HepG2 (cell line): Measurements from ENCODE around the gene RAD52. TPM values are rescaled to one million over a fixed set of nuclear protein-coding genes. Genes with fewer than 3 reads are reported as not detected.

ENCODE experiments used
- ATAC-seq: fragments of 200-7000 bp; cut with Tn5 transposase; 3 replicates; pipeline ENCODE4 v1.9.1; 2020; ENCODE audit warnings: mild to moderate bottlenecking, moderate library complexity
- BruUV-seq: library from RNA; stranded (reverse); fragments of 400-500 nt; replicated peaks from 2 replicates; lab custom pipeline; 2021; lab: Mats Ljungman, UMichigan
- CTCF ChIA-PET: fragments of 300-600 bp; formaldehyde crosslinking; extraction: SDS; loops from one replicate; lab custom pipeline; 2021; ENCODE audit warnings: low total read pairs, inconsistent platforms, low intra/inter-chr PET ratio; lab: Yijun Ruan, JAX
- POLR2A ChIA-PET: fragments of 350-600 bp; sonication (Branson Sonifier 250); formaldehyde crosslinking; loops from one replicate; lab custom pipeline; 2020; ENCODE audit warnings: antibody characterized with exemption, inconsistent platforms; lab: Yijun Ruan, JAX
- DNase-seq: peaks from one replicate; pipeline ENCODE4 v3.0.0-alpha.2; 2015; ENCODE audit warnings: low spot score
- FAIRE-seq: peaks from 3 replicates; lab custom pipeline; 2011; peaks lifted over from hg19 to GRCh38; lab: Jason Lieb, UNC
- H2AFZ ChIP-seq: one replicate; pipeline ENCODE4 v1.6.1; 2011; ENCODE audit warnings: low read length, inconsistent platforms
- H3K27ac ChIP-seq: fragments of 300-600 bp; 3 replicates; pipeline ENCODE4 v1.8.0; 2011; ENCODE audit warnings: mixed run types, mild to moderate bottlenecking, mixed read lengths, low read length, inconsistent platforms; ENCODE audit not compliant: insufficient read depth; ENCODE audit errors: extremely low read length
- H3K27me3 ChIP-seq, 2 experiments: fragments of 200-600 bp in 1 of 2; 2 replicates in 1 of 2; 3 replicates in 1 of 2; pipeline versions ENCODE4 v1.6.0 to v1.8.0; 2011; ENCODE audit warnings: low read length in 2 of 2, mild to moderate bottlenecking in 2 of 2, moderate library complexity in 2 of 2, inconsistent platforms in 1 of 2; ENCODE audit not compliant: insufficient read depth in 2 of 2, control insufficient read depth in 1 of 2
- H3K36me3 ChIP-seq, 2 experiments: fragments of 200-600 bp in 1 of 2; replicated peaks in 1 of 2; 2 replicates in 1 of 2; 3 replicates in 1 of 2; pipeline versions ENCODE4 v1.5.1 to v1.8.0; 2011; ENCODE audit warnings: low read length in 2 of 2, inconsistent platforms in 1 of 2; ENCODE audit not compliant: insufficient read depth in 2 of 2, control insufficient read depth in 1 of 2
- H3K4me1 ChIP-seq: 2 replicates; pipeline ENCODE4 v1.5.1; 2012; ENCODE audit warnings: low read length, inconsistent platforms; ENCODE audit not compliant: insufficient read depth
- H3K4me2 ChIP-seq: 2 replicates; pipeline ENCODE4 v1.6.0; 2011; ENCODE audit warnings: low read depth, low read length, inconsistent platforms
- H3K4me3 ChIP-seq, 3 experiments: fragments of 200-600 bp in 1 of 3; sonication (generic), shearing (Covaris generic) in 1 of 3; replicated peaks in 1 of 3; 2 replicates each; pipeline ENCODE4 v1.5.1; 2011 to 2016; ENCODE audit warnings: low read length in 3 of 3, inconsistent platforms in 2 of 3, low read depth in 2 of 3, mild to moderate bottlenecking in 2 of 3, control low read depth in 1 of 3, mixed read lengths in 1 of 3; ENCODE audit not compliant: insufficient read depth in 1 of 3
- H3K79me2 ChIP-seq: one replicate; pipeline ENCODE4 v1.6.1; 2011; ENCODE audit warnings: low read length, inconsistent platforms; ENCODE audit not compliant: insufficient read depth
- H3K9ac ChIP-seq: 2 replicates; pipeline ENCODE4 v1.6.0; 2011; ENCODE audit warnings: mild to moderate bottlenecking, low read depth, low read length, inconsistent platforms; ENCODE audit not compliant: insufficient read depth
- H3K9me3 ChIP-seq: 2 replicates; pipeline ENCODE4 v1.5.1; 2012; ENCODE audit warnings: mild to moderate bottlenecking, low read length
- H4K20me1 ChIP-seq: 2 replicates; pipeline ENCODE4 v1.6.0; 2011; ENCODE audit warnings: inconsistent platforms, mild to moderate bottlenecking, low read length, moderate library complexity; ENCODE audit not compliant: insufficient read depth
- SIX4 ChIP-seq: sonication (generic); formaldehyde crosslinking; IDR thresholded peaks from 2 replicates; pipeline ENCODE4 v1.4.0; 2020; ENCODE audit warnings: missing genetic modification reagents
- TOPORS ChIP-seq: sonication (generic); formaldehyde crosslinking; IDR thresholded peaks from 2 replicates; pipeline ENCODE4 v1.8.0; 2023; ENCODE audit warnings: mild to moderate bottlenecking, missing genetic modification reagents
- WGBS: methylation state at CpG from one replicate; pipeline ENCODE4 v1.1.6; 2017; ENCODE audit warnings: low lambda C conversion rate; 5-methylcytosine and 5-hydroxymethylcytosine counted together
- in situ Hi-C: cut with HindIII; loops from 2 replicates; pipeline ENCODE4 v1.10.0; 2017; ENCODE audit warnings: low pct_unique_long_range_greater_than_20kb; ENCODE audit not compliant: extremely low pct_ligation_motif_present
- intact Hi-C: fragments of 100-400 bp; cut with micrococcal nuclease; formaldehyde crosslinking; loops from one replicate; pipeline ENCODE4 v1.10.0; 2022; ENCODE audit not compliant: unreplicated experiment
- polyA plus RNA-seq, 8 experiments: library from polyadenylated mRNA; depleted of rRNA in 3 of 8; stranded (reverse) in 7 of 8; unstranded in 1 of 8; fragments of >200 nt; fragmentation: Illumina TruSeq in 4 of 8; extraction: Trizol in 4 of 8; gene quantifications; 2 replicates each; pipeline versions ENCODE4 v1.2.1 to v1.2.3, GENCODE V29; 2011 to 2016; ENCODE audit warnings: low read depth in 4 of 8, missing spikeins in 1 of 8, mixed read lengths in 1 of 8; ENCODE audit not compliant: insufficient read depth in 1 of 8
- total RNA-seq, 5 experiments: library from RNA; depleted of rRNA; stranded (reverse); fragments of >200 nt; fragmentation: Illumina TruSeq; extraction: Trizol; gene quantifications; 2 replicates each; pipeline ENCODE4 v1.2.3, GENCODE V29; 2016; ENCODE audit warnings: low read depth in 1 of 5
- TF ChIP-seq, protein P1 (sequence below): sonication (generic); formaldehyde crosslinking; IDR thresholded peaks from 2 replicates; pipeline ENCODE4 v1.5.0; 2020; ENCODE audit warnings: missing genetic modification reagents, mild to moderate bottlenecking, borderline replicate concordance
- TF ChIP-seq, protein P2 (sequence below): sonication (generic); formaldehyde crosslinking; IDR thresholded peaks from 2 replicates; pipeline ENCODE4 v1.4.0; 2020; ENCODE audit warnings: missing genetic modification reagents
- TF ChIP-seq, protein P3 (sequence below): sonication (generic); formaldehyde crosslinking; IDR thresholded peaks from 2 replicates; pipeline ENCODE4 v1.4.0; 2020; ENCODE audit warnings: mild to moderate bottlenecking, low read depth, missing genetic modification reagents
- TF ChIP-seq, protein P4 (sequence below): sonication (generic); formaldehyde crosslinking; IDR thresholded peaks from 2 replicates; pipeline ENCODE4 v1.5.0; 2020; ENCODE audit warnings: mild to moderate bottlenecking, missing genetic modification reagents
- TF ChIP-seq, protein P5 (sequence below): IDR thresholded peaks from 2 replicates; pipeline ENCODE4 v1.6.1; 2016; ENCODE audit warnings: mild to moderate bottlenecking, missing biosample characterization, missing genetic modification reagents

RAD52 gene
- total and polyA plus RNA-seq, 2 of the 13 experiments (the other 11 are each of a cell fraction or from before 2014, with no cell fraction given): 14.3 to 19.9 TPM

DNA sequence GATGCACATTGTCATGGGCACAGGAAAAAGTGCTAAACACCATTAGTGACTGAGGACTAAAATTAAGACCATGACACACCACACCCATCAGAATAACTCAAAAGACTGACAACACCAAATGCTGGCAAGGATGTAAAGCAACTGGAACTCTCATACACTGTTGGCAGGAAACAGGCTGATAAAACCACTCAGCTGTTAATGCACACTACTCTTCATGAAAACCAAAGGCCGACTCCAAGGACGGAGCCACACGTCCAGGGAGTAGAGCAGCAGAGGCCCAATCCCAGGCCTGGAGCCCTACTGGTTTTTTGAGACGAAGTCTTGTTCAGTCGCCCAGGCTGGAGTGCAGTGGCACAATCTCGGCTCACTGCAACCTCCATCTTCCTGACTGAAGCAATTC lies 6.4 kb downstream of the RAD52 start:
- intact Hi-C loops: no loop called here
- peaks cover 34% of the 10 kb centered on the region for H3K4me1 ChIP-seq
- ATAC-seq (no peak), DNase-seq (no peak), FAIRE-seq (no peak)
- no CpG with 5 or more reads among the region's 6 CpGs for WGBS
- BruUV-seq: no TSS peak
- no peaks in the 10 kb centered on the region for H4K20me1 ChIP-seq
- TF ChIP-seq, protein P1, sequence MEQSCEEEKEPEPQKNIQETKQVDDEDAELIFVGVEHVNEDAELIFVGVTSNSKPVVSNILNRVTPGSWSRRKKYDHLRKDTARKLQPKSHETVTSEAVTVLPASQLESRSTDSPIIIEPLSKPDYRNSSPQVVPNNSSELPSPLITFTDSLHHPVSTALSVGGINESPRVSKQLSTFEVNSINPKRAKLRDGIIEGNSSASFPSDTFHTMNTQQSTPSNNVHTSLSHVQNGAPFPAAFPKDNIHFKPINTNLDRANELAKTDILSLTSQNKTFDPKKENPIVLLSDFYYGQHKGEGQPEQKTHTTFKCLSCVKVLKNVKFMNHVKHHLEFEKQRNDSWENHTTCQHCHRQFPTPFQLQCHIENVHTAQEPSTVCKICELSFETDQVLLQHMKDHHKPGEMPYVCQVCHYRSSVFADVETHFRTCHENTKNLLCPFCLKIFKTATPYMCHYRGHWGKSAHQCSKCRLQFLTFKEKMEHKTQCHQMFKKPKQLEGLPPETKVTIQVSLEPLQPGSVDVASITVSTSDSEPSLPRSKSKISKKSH: no peak
- TF ChIP-seq TOPORS (CRISPR knock-in tag) (no peak), SIX4 (CRISPR knock-in tag) (no peak)
- TF ChIP-seq, protein P2, sequence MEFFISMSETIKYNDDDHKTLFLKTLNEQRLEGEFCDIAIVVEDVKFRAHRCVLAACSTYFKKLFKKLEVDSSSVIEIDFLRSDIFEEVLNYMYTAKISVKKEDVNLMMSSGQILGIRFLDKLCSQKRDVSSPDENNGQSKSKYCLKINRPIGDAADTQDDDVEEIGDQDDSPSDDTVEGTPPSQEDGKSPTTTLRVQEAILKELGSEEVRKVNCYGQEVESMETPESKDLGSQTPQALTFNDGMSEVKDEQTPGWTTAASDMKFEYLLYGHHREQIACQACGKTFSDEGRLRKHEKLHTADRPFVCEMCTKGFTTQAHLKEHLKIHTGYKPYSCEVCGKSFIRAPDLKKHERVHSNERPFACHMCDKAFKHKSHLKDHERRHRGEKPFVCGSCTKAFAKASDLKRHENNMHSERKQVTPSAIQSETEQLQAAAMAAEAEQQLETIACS: no peak
- TF ChIP-seq, protein P3, sequence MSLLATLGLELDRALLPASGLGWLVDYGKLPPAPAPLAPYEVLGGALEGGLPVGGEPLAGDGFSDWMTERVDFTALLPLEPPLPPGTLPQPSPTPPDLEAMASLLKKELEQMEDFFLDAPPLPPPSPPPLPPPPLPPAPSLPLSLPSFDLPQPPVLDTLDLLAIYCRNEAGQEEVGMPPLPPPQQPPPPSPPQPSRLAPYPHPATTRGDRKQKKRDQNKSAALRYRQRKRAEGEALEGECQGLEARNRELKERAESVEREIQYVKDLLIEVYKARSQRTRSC (CRISPR knock-in tag): no peak
- TF ChIP-seq, protein P4, sequence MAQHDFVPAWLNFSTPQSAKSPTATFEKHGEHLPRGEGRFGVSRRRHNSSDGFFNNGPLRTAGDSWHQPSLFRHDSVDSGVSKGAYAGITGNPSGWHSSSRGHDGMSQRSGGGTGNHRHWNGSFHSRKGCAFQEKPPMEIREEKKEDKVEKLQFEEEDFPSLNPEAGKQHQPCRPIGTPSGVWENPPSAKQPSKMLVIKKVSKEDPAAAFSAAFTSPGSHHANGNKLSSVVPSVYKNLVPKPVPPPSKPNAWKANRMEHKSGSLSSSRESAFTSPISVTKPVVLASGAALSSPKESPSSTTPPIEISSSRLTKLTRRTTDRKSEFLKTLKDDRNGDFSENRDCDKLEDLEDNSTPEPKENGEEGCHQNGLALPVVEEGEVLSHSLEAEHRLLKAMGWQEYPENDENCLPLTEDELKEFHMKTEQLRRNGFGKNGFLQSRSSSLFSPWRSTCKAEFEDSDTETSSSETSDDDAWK: no peak
- TF ChIP-seq, protein P5, sequence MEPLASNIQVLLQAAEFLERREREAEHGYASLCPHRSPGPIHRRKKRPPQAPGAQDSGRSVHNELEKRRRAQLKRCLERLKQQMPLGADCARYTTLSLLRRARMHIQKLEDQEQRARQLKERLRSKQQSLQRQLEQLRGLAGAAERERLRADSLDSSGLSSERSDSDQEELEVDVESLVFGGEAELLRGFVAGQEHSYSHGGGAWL: no peak
- no peak overlapping the region for H3K4me3 ChIP-seq
- ChIA-PET POLR2A (no interaction called here), CTCF (no interaction called here)
- no peak overlapping the region for H2AFZ ChIP-seq
- no peaks in the 10 kb centered on the region for H3K9me3 ChIP-seq
- H3K36me3 ChIP-seq: peaks cover 1 to 14% of the 10 kb centered on the region in 2 experiments; a peak in 3 of 5 replicates
- in situ Hi-C loops: no loop called here
- no peak overlapping the region for H3K4me2 ChIP-seq
- H3K27ac ChIP-seq: no peak overlapping the region
- H3K79me2 ChIP-seq: peaks cover 47% of the 10 kb centered on the region
- no peak overlapping the region for H3K9ac ChIP-seq
- H3K27me3 ChIP-seq: no peaks in the 10 kb centered on the region
